Retinal pigment epithelial cell (primary cell): Measurements from ENCODE around the gene SEZ6.

Experiments used
- DNase-seq: peaks from one replicate; pipeline ENCODE4 v3.0.0-alpha.2; 2010; ENCODE audit warnings: low read depth
- H3K4me3 ChIP-seq: 2 replicates; pipeline ENCODE4 v1.5.1; 2011; ENCODE audit warnings: mild to moderate bottlenecking, low read length, control low read depth, moderate library complexity
- CTCF ChIP-seq: conservative IDR thresholded peaks from 2 replicates; pipeline ENCODE4 v1.5.1; 2011; ENCODE audit warnings: low read depth, low read length, control low read depth, inconsistent platforms

The SEZ6 gene

GRCh38 chr17:29048440-29049368 lies 42.9 kb upstream of the SEZ6 start:
- no peak overlapping the region for H3K4me3 ChIP-seq
- TF ChIP-seq CTCF, result no peak
- no peak for DNase-seq

- H3K4me3 ChIP-seq, result no peak overlapping the region
- DNase-seq, result no peak
- no peak for TF ChIP-seq CTCF
These were observed 40.6 kb upstream of the SEZ6 start for GRCh38 chr17:29046473-29046839.

DNA sequence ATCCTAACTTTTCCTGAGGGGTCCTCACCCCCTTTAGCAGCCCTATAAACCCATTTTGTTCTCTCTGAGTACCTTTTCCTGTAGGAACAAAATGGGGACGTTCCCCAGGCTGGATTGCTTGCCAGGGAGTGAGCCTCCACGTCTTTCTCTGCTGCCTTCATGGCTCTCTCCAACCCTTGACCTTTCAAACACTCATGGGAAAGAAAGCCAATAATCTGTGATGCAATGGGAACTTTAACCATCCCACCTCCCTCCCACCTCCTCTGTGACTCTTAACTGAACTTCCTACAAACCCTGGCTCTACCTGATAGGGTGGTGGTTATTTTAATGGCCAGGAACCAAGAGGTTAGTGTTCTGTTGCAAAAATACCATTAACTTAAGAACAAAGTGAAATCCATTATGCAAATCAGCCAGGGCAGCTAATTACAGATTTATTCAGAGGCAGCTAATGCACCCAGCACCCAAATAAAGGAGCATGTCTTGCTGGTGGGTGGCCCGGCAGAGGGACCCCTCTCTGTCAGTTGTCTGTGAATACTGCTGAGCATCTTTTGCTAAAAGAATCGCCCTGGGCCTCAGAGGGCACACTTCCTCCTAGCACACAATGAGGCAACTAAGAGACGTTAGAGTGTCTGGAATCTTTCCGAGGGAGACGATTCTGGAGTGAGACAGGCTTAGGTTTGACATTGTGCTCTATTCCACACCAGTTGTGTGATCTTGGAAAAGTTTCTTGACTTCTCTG lies 40.1 kb upstream of the SEZ6 start:
- no peak for TF ChIP-seq CTCF

GRCh38 chr17:29045026-29045425 lies 39.2 kb upstream of the SEZ6 start:
- no peak for TF ChIP-seq CTCF
- no peak for DNase-seq
- H3K4me3 ChIP-seq, result no peak overlapping the region

More for the DNA sequence above, 40.1 kb upstream of the SEZ6 start:
- DNase-seq, result no peak
- no peak overlapping the region for H3K4me3 ChIP-seq

- no peak for TF ChIP-seq CTCF
- DNase-seq, result no peak
- no peak overlapping the region for H3K4me3 ChIP-seq
These were observed 37.8 kb upstream of the SEZ6 start for GRCh38 chr17:29043539-29044145.

DNA sequence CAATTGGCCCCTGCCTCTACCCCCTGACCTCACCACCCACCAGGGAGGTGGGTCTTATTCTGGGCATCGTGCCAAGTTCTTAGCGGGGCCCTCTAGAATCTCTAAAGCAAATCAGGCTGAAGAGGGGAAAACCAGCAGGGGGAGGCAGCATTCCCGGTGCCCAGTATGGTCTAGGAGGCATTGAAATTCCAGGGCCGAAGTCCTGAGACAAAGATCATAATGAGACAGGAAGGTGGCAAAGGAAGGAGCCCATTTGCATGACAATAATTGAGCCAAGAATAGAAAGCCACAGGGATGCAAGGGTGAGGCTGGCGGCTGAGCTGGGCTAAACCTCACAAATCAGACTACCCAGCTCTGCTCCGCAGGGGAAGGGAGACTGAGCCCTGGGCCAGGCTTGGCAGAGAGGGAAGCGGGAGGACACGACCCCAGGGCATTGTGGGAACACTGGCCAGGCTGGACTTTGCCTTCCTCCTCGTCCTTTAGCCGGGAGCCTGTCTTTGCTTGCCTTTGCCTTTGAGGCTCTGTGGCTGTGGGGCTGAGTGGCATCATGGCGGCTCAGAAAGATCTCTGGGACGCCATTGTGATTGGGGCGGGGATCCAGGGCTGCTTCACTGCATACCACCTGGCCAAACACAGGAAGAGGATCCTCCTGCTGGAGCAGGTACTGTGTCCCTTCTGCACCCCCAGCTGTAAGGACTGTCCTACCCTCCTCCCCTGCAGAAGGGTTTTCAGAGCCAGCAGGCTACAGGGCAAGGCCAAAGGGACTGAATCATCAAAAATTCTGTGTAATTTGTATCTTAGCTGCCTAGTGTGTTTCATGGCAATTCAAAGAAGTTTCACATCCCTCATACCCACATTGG lies 37.1 kb upstream of the SEZ6 start, which contains the start of gene PIPOX:
Gene PIPOX, plus strand, starts transcription at position 463 of the 860 bp plus-strand sequence. Its CDS starts 85 bp downstream, at position 548.
- peak; percentile 48 for DNase-seq
- peak; percentile 66 for TF ChIP-seq CTCF
- peak within 1 kb of the TSS; percentile 7 for H3K4me3 ChIP-seq
